AG09309 (cell line): ENCODE measurements around the gene GTF3C1.
"Not testable (repeated sequence)": the region's sequence is repeated elsewhere in the genome, so short reads cannot be mapped to it uniquely, and the experiment has no call there.

Experiments used
- DNase-seq: peaks from one replicate; pipeline ENCODE4 v3.0.0-alpha.2; 2010; ENCODE audit warnings: low read depth
- H3K4me3 ChIP-seq: 2 replicates; pipeline ENCODE4 v1.5.1; 2011; ENCODE audit warnings: mild to moderate bottlenecking, low read depth, low read length, moderate library complexity; ENCODE audit not compliant: control insufficient read depth
- TF ChIP-seq, protein P1 (sequence below): IDR thresholded peaks from 2 replicates; pipeline ENCODE4 v1.5.1; 2011; ENCODE audit warnings: mild to moderate bottlenecking, low read depth, low read length, inconsistent platforms; ENCODE audit not compliant: insufficient read depth, control insufficient read depth; ENCODE audit errors: missing control alignments

The GTF3C1 gene

DNA sequence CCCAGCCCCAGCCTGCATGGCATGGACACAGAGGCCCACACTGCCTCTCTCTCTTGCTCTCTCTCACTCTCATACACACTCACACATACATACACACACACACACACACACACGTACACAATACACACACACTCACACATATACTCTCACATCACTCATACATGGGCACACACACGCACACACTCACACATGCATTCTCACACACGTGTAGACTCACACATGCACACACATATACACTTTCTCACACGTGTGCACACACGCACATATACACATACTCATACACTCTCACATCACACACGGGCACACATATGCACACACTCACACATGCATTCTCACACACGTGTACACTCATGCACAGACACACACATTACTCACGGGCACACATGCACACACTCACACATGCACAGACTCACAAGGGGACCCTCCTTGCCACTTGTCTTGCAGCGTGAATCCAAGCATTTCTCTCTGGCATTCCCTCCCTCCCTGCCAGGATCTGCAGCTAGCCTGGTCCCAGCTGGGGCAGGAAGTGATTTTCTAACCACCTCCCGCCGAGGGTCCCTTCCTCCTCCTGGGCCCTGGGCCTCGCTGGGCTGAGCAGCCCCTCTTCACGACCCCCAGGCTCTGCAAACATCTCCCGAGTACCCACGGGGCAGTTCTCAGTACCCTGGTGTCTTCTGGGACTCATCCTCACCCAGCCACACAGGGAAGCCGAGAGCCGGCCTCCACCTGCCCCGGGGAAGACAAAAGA lies 110.3 kb downstream of the GTF3C1 start:
- DNase-seq: no peak
- TF ChIP-seq, protein P1, sequence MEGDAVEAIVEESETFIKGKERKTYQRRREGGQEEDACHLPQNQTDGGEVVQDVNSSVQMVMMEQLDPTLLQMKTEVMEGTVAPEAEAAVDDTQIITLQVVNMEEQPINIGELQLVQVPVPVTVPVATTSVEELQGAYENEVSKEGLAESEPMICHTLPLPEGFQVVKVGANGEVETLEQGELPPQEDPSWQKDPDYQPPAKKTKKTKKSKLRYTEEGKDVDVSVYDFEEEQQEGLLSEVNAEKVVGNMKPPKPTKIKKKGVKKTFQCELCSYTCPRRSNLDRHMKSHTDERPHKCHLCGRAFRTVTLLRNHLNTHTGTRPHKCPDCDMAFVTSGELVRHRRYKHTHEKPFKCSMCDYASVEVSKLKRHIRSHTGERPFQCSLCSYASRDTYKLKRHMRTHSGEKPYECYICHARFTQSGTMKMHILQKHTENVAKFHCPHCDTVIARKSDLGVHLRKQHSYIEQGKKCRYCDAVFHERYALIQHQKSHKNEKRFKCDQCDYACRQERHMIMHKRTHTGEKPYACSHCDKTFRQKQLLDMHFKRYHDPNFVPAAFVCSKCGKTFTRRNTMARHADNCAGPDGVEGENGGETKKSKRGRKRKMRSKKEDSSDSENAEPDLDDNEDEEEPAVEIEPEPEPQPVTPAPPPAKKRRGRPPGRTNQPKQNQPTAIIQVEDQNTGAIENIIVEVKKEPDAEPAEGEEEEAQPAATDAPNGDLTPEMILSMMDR: no peak
- H3K4me3 ChIP-seq: no peak overlapping the region

DNA sequence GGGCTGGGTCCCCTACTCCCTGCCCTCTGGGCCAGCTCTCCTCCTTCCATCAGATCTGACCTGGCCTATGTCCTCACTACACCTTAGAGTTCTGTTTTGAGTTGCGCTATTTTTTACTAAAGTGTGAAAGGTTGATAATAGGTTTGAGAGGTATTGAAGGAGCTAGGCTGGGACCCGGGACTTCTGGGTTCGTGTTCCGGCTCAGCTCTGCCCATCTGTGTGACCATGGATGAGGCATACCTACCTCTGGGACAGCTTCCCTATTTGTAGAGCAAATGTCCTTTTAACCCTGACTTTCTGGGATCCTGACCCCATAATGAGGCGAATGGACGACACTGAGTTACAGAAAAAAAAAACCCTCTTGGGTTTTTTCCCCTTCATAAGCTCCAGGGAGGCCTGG lies 111.8 kb downstream of the GTF3C1 start:
- DNase-seq: no peak
- H3K4me3 ChIP-seq: no peak overlapping the region
- TF ChIP-seq, protein P1: no peak

DNA sequence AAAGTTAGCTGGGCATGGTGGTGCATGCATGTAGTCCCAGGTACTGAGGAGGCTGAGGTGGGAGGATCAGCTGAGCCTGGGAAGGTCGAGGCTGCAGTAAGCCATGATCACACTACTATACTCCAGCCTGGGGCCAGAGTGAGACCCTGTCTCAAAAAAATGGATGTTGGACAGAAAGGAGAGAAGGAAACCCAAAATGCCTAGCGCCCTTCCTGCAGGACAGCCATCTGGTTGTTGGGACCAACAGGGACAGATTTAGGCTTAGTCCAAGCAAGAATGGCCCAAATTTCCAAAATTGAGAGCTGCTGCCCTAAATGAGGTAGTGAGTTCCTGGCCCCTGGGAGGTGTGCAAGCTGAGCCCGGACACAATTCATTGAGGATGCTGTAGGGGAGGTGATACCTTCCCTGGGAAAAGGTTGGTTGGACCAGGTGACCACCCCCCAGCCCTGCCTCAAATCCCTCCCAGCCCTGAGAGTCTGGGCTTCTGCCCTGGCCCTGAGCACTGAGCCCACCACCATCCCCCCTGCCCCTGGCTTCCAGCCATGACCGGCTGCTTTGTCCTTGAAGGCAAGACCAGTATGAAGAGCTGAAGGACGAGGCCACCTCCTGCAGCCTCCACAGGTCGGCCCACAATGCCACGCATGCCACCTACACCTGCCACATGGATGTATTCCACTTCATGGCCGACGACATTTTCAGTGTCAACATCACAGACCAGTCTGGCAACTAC lies 112.6 kb downstream of the GTF3C1 start:
- TF ChIP-seq, protein P1: no peak
- no peak overlapping the region for H3K4me3 ChIP-seq
- no peak for DNase-seq

DNA sequence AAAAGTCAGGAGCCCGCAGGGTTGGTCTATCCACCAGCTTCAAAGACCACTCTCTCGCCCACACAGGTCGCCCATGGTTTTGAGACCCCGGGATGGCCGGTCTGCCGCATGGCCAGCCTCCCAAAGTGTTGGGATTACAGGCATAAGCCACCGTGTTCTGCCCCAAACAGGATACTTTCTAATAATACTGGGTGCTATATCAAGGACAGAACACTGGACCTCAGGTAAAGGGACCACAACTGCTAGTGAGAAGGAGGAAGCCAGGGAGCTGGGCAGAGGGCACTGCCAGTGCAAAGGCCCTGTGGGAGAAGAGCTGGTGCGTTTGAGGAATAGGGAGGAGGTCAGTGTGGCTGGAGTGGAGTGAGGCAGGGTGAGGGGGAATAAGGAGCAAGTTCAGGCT lies 113.6 kb downstream of the GTF3C1 start:
- TF ChIP-seq, protein P1: no peak
- DNase-seq: no peak
- H3K4me3 ChIP-seq: no peak overlapping the region

DNA sequence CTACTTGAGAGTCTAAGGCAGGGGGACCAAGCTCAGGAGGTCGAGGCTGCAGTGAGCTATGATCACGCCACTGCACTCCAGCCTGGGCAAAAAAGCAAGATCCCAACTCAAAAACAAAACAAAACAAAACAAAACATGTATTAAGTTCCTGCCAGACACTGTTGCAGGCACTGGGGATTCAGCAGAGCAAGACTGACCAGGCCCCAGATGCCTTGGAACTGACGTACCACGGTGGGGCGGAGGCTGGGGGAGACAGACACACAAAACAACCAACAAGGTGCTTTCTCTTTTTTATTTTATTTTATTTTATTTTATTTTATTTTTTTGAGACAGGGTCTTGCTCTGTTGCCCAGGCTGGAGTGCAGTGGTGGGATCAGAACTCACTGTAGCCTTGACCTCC lies 114.6 kb downstream of the GTF3C1 start:
- not testable (repeated sequence) for H3K4me3 ChIP-seq, DNase-seq

DNA sequence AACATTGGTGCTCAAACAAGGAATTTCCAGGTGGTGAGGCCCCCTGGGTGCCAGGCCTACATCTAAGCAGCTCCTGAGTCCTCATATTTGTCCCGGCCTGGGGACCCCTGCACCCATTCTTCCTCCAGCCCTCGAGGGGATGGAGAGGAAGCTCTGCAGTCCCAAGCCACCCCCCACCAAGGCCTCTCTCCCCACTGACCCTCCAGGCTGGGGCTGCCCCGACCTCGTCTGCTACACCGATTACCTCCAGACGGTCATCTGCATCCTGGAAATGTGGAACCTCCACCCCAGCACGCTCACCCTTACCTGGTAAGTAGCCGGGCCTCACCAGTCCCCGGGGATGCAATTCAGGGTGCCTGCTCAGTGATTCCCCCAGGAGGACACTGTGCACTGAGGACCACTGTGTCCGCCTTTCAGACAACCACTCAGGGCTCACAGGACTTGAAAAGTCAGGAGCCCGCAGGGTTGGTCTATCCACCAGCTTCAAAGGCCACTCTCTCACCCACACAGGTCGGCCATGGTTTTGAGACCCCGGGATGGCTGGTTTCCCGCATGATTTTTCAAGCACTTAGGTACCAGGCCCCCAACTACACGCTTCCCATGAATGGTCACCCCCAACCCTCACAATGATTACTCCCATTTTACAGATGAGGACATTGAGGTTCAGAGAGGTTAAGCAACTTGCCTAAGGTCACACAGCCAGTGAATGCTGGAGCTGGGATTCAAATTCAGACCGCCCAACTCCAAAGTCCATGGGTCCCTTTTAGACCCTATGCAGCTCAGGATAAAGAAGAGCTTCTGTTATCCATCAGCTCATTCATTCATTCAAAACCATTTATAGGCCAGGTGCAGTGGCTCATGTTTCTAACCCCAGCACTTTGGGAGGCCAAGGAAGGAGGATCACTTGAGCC lies 115.3 kb downstream of the GTF3C1 start:
- no peak for DNase-seq
- TF ChIP-seq, protein P1: no peak
- no peak overlapping the region for H3K4me3 ChIP-seq
